ENCODE results near the gene SEC14L5.

The SEC14L5 gene

DNA sequence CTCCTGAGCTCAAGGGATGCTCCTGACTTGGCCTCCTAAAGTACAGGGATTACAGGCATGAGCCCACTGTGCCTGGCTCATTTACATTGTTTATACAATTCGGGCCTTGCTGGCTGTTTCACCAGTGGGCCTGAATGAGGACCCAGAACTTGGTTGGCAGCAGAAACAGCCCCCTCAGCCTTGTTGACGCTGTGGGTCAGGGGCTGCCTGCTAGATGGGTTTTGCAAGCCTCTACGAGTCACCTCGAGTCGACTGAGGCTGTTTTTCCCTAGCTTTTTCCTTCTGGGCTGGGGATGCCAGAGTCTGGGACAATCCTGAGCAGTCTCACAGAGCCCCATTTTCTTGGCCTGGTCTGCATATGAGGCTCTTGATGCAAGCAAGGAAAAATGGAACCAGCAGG is 37.3 kb upstream of the SEC14L5 start:
- DNase-seq (ENCODE audit: extremely low spot score) = no peak
- CTCF ChIA-PET = no interaction called here
- TF ChIP-seq NFRKB (IDR thresholded peaks at IDR 0.05) (no peak), FOXK2 (IDR thresholded peaks at IDR 0.05) (no peak), ARNT (IDR thresholded peaks at IDR 0.05) (no peak), ELF4 (IDR thresholded peaks at IDR 0.05) (no peak), FOXM1 (IDR thresholded peaks at IDR 0.05; ENCODE audit: borderline replicate concordance) (no peak), HDGF (IDR thresholded peaks at IDR 0.05; ENCODE audit: borderline replicate concordance) (no peak), LEF1 (IDR thresholded peaks at IDR 0.05; ENCODE audit: borderline replicate concordance) (no peak), SUZ12 (IDR thresholded peaks at IDR 0.05) (no peak), TARDBP (IDR thresholded peaks at IDR 0.05) (no peak), CTBP1 (IDR thresholded peaks at IDR 0.05; ENCODE audit: borderline replicate concordance) (no peak), SP1 (IDR thresholded peaks at IDR 0.05) (no peak), ZNF384 (IDR thresholded peaks at IDR 0.05) (no peak), BHLHE40 (IDR thresholded peaks at IDR 0.05; ENCODE audit: borderline replicate concordance) (no peak), L3MBTL2 (conservative IDR thresholded peaks at IDR 0.05) (no peak)
- TF ChIP-seq, protein P1, sequence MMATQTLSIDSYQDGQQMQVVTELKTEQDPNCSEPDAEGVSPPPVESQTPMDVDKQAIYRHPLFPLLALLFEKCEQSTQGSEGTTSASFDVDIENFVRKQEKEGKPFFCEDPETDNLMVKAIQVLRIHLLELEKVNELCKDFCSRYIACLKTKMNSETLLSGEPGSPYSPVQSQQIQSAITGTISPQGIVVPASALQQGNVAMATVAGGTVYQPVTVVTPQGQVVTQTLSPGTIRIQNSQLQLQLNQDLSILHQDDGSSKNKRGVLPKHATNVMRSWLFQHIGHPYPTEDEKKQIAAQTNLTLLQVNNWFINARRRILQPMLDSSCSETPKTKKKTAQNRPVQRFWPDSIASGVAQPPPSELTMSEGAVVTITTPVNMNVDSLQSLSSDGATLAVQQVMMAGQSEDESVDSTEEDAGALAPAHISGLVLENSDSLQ (IDR thresholded peaks at IDR 0.05) = no peak
- POLR2A ChIA-PET = no interaction called here

DNA sequence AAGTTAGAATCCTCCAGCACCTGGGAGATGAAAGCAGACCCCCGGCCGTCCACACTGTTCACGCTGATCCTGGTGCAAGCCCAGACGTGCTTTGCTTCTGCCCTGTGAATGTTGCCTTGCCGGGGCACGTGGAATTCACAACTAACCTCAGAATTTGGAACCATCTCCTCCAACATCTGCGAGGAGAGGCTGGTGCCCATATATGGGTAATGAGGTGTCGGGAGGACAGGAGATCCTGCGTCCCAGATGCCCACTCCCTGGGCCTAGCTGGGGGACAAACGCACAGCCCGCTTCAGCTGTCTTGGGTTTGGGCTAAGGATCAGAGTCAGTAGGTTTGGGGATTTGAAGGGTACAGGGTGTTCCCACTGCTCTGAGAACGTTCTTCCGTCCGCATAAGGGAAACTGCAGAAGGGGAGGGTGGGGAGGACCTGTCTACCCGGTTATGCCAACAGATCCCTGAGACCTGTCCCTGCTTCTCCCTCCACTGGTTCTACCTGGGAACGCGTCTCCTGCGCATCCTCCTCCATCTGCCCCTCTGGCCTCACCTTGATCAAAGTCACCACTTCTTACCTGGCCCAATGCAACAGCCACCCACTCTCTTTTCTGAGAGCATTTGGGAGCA is 35.3 kb upstream of the SEC14L5 start:
- ChIA-PET POLR2A (no interaction called here), CTCF (no interaction called here)
- TF ChIP-seq BHLHE40 (IDR thresholded peaks at IDR 0.05; ENCODE audit: borderline replicate concordance) (no peak), SUZ12 (IDR thresholded peaks at IDR 0.05) (no peak), FOXA1 (IDR thresholded peaks at IDR 0.05) (no peak), NFRKB (IDR thresholded peaks at IDR 0.05) (no peak)
- TF ChIP-seq, protein P1 (IDR thresholded peaks at IDR 0.05) = no peak
- no peak for DNase-seq (ENCODE audit: extremely low spot score)

DNA sequence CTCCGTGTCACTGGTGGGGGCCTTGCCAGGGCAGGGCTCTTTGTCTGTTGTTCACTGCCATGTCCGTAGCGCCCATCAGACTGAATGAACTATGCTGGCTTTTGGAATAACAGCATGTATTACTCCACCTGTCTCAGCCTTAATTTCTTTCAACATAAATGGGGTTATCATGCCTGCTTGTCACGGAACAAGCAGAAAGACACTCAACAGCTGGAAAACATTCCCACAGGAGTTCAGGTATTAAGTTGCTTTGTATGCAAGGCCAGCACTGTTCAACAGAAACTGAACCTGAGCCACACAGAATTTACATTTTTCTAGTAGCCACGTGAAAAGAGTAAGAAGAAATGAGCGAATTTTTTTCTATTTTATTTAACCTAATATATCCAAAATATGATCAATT is 34.3 kb upstream of the SEC14L5 start:
- TF ChIP-seq FOXA1 (IDR thresholded peaks at IDR 0.05) (no peak), SP1 (IDR thresholded peaks at IDR 0.05) (no peak), SUZ12 (IDR thresholded peaks at IDR 0.05) (no peak), LEF1 (IDR thresholded peaks at IDR 0.05; ENCODE audit: borderline replicate concordance) (no peak), FOXK2 (IDR thresholded peaks at IDR 0.05) (no peak), TARDBP (IDR thresholded peaks at IDR 0.05) (no peak)
- POLR2A ChIA-PET = no interaction called here
- CTCF ChIA-PET = no interaction called here
- DNase-seq (ENCODE audit: extremely low spot score) = no peak

DNA sequence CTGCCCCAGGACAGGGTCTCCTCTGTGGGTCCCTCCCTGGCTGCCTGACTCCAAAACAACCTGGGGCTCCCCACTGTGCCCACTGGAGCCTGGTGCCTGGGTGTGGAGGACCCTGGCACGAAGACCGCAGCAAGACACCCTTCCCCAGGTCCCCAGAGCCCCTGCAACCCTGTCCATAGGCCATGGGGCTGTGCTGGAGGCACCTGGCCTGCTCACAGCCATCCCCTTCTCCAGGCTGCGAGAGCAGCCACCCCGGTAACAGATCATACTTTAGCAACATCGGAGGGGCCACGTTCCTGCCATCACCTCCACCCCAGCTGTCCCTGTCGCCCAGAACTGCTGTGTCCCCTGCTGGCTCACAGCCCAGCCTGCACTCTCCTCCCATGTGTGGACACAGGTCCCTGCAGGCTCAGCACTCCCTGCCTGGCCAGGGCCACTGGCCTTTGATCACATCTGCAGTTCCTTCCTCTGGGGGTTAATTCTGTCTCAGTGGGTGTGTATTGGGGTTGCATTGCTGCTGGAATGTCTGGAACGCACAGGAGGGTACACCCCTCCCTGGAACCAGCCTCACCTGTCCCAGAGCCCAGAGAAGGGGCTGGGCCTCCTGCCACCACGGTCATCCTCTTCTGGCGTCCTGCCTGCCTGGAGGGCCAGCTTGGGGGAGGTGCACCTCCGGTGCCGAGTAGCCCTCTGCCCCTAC is 33.4 kb upstream of the SEC14L5 start:
- TF ChIP-seq TARDBP (IDR thresholded peaks at IDR 0.05) (no peak), ZNF384 (IDR thresholded peaks at IDR 0.05) (no peak), NFRKB (IDR thresholded peaks at IDR 0.05) (no peak), ARNT (IDR thresholded peaks at IDR 0.05) (no peak), CTBP1 (IDR thresholded peaks at IDR 0.05; ENCODE audit: borderline replicate concordance) (no peak), BHLHE40 (IDR thresholded peaks at IDR 0.05; ENCODE audit: borderline replicate concordance) (no peak), L3MBTL2 (conservative IDR thresholded peaks at IDR 0.05) (no peak), SUZ12 (IDR thresholded peaks at IDR 0.05) (no peak), ELF4 (IDR thresholded peaks at IDR 0.05) (no peak), SP1 (IDR thresholded peaks at IDR 0.05) (no peak), HDGF (IDR thresholded peaks at IDR 0.05; ENCODE audit: borderline replicate concordance) (no peak), FOXM1 (IDR thresholded peaks at IDR 0.05; ENCODE audit: borderline replicate concordance) (no peak), FOXA1 (IDR thresholded peaks at IDR 0.05) (no peak), FOXK2 (IDR thresholded peaks at IDR 0.05) (no peak), LEF1 (IDR thresholded peaks at IDR 0.05; ENCODE audit: borderline replicate concordance) (no peak)
- TF ChIP-seq, protein P1 (IDR thresholded peaks at IDR 0.05) = no peak
- DNase-seq (ENCODE audit: extremely low spot score) = no peak
- CTCF ChIA-PET = no interaction called here
- POLR2A ChIA-PET = no interaction called here

DNA sequence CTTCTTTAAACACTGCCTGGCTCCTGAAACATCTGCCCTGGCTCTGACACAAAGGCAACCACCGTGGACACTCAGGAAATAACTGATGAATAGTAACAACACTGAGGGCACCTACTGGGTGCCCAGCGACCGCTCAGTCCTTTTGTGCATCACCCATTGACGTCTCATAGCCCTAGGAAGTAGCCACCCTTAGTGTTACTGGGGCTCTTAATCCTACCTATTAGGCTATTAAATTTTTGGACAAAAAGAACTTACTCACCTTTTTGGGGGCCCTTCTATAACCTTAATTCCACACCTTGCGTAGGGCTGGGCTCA is 32.9 kb upstream of the SEC14L5 start:
- ChIA-PET POLR2A (no interaction called here), CTCF (no interaction called here)
- no peak for DNase-seq (ENCODE audit: extremely low spot score)
- TF ChIP-seq FOXM1 (IDR thresholded peaks at IDR 0.05; ENCODE audit: borderline replicate concordance) = no peak
- no peak for TF ChIP-seq FOXA1 (IDR thresholded peaks at IDR 0.05)
- TF ChIP-seq, protein P1 (IDR thresholded peaks at IDR 0.05) = no peak
- no peak for TF ChIP-seq CTBP1 (IDR thresholded peaks at IDR 0.05; ENCODE audit: borderline replicate concordance)
- no peak for TF ChIP-seq L3MBTL2 (conservative IDR thresholded peaks at IDR 0.05)
- no peak for TF ChIP-seq FOXK2 (IDR thresholded peaks at IDR 0.05)
- TF ChIP-seq ELF4 (IDR thresholded peaks at IDR 0.05) = no peak
- TF ChIP-seq NFRKB (IDR thresholded peaks at IDR 0.05) = no peak
- no peak for TF ChIP-seq TARDBP (IDR thresholded peaks at IDR 0.05)
- no peak for TF ChIP-seq HDGF (IDR thresholded peaks at IDR 0.05; ENCODE audit: borderline replicate concordance)
- no peak for TF ChIP-seq ZNF384 (IDR thresholded peaks at IDR 0.05)
- no peak for TF ChIP-seq LEF1 (IDR thresholded peaks at IDR 0.05; ENCODE audit: borderline replicate concordance)
- no peak for TF ChIP-seq ARNT (IDR thresholded peaks at IDR 0.05)
- no peak for TF ChIP-seq SUZ12 (IDR thresholded peaks at IDR 0.05)
- TF ChIP-seq SP1 (IDR thresholded peaks at IDR 0.05) = no peak
- TF ChIP-seq BHLHE40 (IDR thresholded peaks at IDR 0.05; ENCODE audit: borderline replicate concordance) = no peak
